NCI-H748 (cell line): ENCODE results near the gene SAAL1.

ENCODE experiments used
- DNase-seq: peaks from one replicate; lab custom pipeline; 2025; ENCODE audit not compliant: unreplicated experiment; lab: John Stamatoyannopoulos, UW

SAAL1 gene

GRCh38 chr11:18088366-18088765 is 17.5 kb downstream of the SAAL1 start:
- no peak for DNase-seq

- DNase-seq, result peak; percentile 6
These were observed 24.3 kb downstream of the SAAL1 start for GRCh38 chr11:18081551-18081950.

GRCh38 chr11:18080451-18080850 is 25.4 kb downstream of the SAAL1 start:
- no peak for DNase-seq

GRCh38 chr11:18078909-18079308 is 27.0 kb downstream of the SAAL1 start:
- DNase-seq, result no peak

- DNase-seq, result no peak
These were observed 30.4 kb downstream of the SAAL1 start for GRCh38 chr11:18075444-18075843.

- DNase-seq, result peak; percentile 90
These were observed 34.7 kb downstream of the SAAL1 start for GRCh38 chr11:18071098-18071705.

GRCh38 chr11:18067372-18067771 is 38.5 kb downstream of the SAAL1 start:
- no peak for DNase-seq

- no peak for DNase-seq
These were observed 39.3 kb downstream of the SAAL1 start for GRCh38 chr11:18066626-18067025.

GRCh38 chr11:18065572-18065971 is 40.3 kb downstream of the SAAL1 start:
- DNase-seq, result peak; percentile 92

- peak; percentile 72 for DNase-seq
These were observed 41.3 kb downstream of the SAAL1 start for GRCh38 chr11:18064450-18065054.

GRCh38 chr11:18063862-18064434 is 41.9 kb downstream of the SAAL1 start:
- peak; percentile 87 for DNase-seq

- DNase-seq, result peak; percentile 87
These were observed 42.8 kb downstream of the SAAL1 start for GRCh38 chr11:18063125-18063524.

- no peak for DNase-seq
These were observed 44.5 kb downstream of the SAAL1 start for GRCh38 chr11:18061351-18061750.

- DNase-seq, result peak; percentile 60
These were observed 49.2 kb downstream of the SAAL1 start for GRCh38 chr11:18056561-18057181.

GRCh38 chr11:18054511-18055103 is 51.3 kb downstream of the SAAL1 start:
- DNase-seq, result no peak

GRCh38 chr11:18050848-18051247 is 55.0 kb downstream of the SAAL1 start:
- DNase-seq, result no peak

- peak; percentile 78 for DNase-seq
These were observed 59.6 kb downstream of the SAAL1 start, which contains the start of gene TPH1 for GRCh38 chr11:18046116-18046777. TPH1 (minus strand) TSS chr11:18046269; CDS start chr11:18040762, 5,507 bp downstream.

- DNase-seq, result no peak
These were observed 69.4 kb downstream of the SAAL1 start for GRCh38 chr11:18036456-18036855.
